Measurements from ENCODE around the gene GDF9. TPM values are rescaled to one million over a fixed set of nuclear protein-coding genes. Genes with fewer than 3 reads are reported as not detected.
"Not testable (repeated sequence)": the region's sequence is repeated elsewhere in the genome, so short reads cannot be mapped to it uniquely, and the experiment has no call there.

Gene GDF9
- total and polyA plus RNA-seq, 2 donors (not counting 3 experiments of a cell fraction or from before 2014, with no cell fraction given), result 0.07 TPM; not detected in 1

DNA sequence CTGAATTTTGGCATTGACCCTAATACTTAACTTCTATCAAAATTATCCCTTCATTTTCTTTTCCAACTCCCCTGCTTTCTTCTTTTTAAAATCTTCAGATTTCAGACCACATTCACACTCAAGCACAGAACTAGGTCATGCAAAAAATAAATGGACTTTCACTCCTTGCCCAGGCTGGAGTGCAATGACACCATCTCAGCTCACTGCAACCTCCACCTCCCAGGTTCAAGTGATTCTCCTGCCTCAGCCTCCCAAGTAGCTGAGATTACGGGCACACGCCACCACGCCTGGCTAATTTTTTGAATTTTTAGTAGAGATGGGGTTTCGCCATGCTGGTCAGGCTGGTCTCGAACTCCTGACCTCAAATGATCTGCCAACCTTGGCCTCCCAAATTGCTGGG, 11.3 kb downstream of the GDF9 start:
- H3K4me1 ChIP-seq (ENCODE audit: control insufficient read depth, extremely low read depth, insufficient read depth, low read length); POLR2A ChIA-PET; DNase-seq (ENCODE audit: low read depth, low spot score); FAIRE-seq; H3K27ac ChIP-seq (ENCODE audit: insufficient read depth, low read depth, low read length); H3K9me3 ChIP-seq (replicated peaks; ENCODE audit: control insufficient read depth, insufficient read depth, low read length); H3K27me3 ChIP-seq (ENCODE audit: control insufficient read depth in 2 of 2, insufficient read depth in 2 of 2, low read length in 2 of 2); H3K79me2 ChIP-seq (ENCODE audit: control insufficient read depth, insufficient read depth, low read length); H3K9ac ChIP-seq (replicated peaks; ENCODE audit: extremely low read depth, insufficient read depth, low read length); dilution Hi-C loops (cut with MboI; ENCODE audit: extremely low pct_ligation_motif_present, low sequenced_read_pairs); H3K9me1 ChIP-seq (replicated peaks; ENCODE audit: control insufficient read depth, extremely low read depth, insufficient read depth, low read length); H3K36me3 ChIP-seq (ENCODE audit: control insufficient read depth in 2 of 2, extremely low read depth in 1 of 2, insufficient read depth in 2 of 2, low read length in 2 of 2); H2AFZ ChIP-seq (ENCODE audit: low read depth, low read length); H3K4me3 ChIP-seq (replicated peaks in 1 of 3; ENCODE audit: insufficient read depth in 1 of 3, low read depth in 1 of 3, low read length in 3 of 3); BruUV-seq (replicated peaks); H4K20me1 ChIP-seq (replicated peaks; ENCODE audit: control insufficient read depth, extremely low read depth, insufficient read depth, low read length); H3K4me2 ChIP-seq (ENCODE audit: insufficient read depth, low read length): not testable (repeated sequence)
- CTCF ChIA-PET, result interaction anchor here (0.8 to 2.2 kb wide), 5 partner anchors 9 to 35 kb away, joined by 3 to 13 read pairs (median 4); no protein-coding TSS in a partner anchor
- intact Hi-C loops (cut with micrococcal nuclease), result loop anchor here (1.0 kb wide), 1 partner anchor 25 kb away; the partner anchor contains the start of gene SHROOM1

DNA sequence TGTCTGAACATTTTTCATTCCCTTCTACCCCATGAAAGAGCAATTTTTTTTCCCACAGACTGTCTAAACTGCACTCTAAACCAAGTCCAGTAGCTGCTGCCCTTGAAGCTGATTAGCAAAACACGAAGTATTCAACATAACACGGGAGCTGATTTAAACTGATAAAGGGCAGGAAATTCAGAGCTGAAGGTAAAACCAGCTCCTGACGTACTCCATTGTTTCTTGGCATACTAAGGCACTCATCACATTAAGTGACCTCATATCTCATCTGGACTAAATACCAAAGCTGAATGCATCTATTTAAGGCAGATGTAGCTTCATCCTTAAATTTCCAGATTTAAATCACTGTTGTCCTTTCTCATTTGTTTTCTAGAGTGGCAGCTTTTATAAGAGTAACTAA, 12.0 kb downstream of the GDF9 start:
- intact Hi-C loops (cut with micrococcal nuclease) (loop anchor here (1.0 kb wide), 1 partner anchor 24 kb away; the partner anchor contains the start of gene SHROOM1), dilution Hi-C loops (cut with MboI; ENCODE audit: extremely low pct_ligation_motif_present, low sequenced_read_pairs) (no loop called here)
- H2AFZ ChIP-seq (ENCODE audit: low read depth, low read length), result no peak overlapping the region
- no peaks in the 10 kb centered on the region for H3K4me1 ChIP-seq (ENCODE audit: control insufficient read depth, extremely low read depth, insufficient read depth, low read length)
- no peaks in the 10 kb centered on the region for H3K36me3 ChIP-seq (ENCODE audit: control insufficient read depth in 2 of 2, extremely low read depth in 1 of 2, insufficient read depth in 2 of 2, low read length in 2 of 2)
- no peak overlapping the region for H3K9ac ChIP-seq (replicated peaks; ENCODE audit: extremely low read depth, insufficient read depth, low read length)
- H3K9me3 ChIP-seq (replicated peaks; ENCODE audit: control insufficient read depth, insufficient read depth, low read length), result no peaks in the 10 kb centered on the region
- no peaks in the 10 kb centered on the region for H3K9me1 ChIP-seq (replicated peaks; ENCODE audit: control insufficient read depth, extremely low read depth, insufficient read depth, low read length)
- no peak overlapping the region for H3K4me3 ChIP-seq (replicated peaks in 1 of 3; ENCODE audit: insufficient read depth in 1 of 3, low read depth in 1 of 3, low read length in 3 of 3)
- no peaks in the 10 kb centered on the region for H4K20me1 ChIP-seq (replicated peaks; ENCODE audit: control insufficient read depth, extremely low read depth, insufficient read depth, low read length)
- no peak overlapping the region for H3K4me2 ChIP-seq (ENCODE audit: insufficient read depth, low read length)
- FAIRE-seq, result peak; percentile 49
- no peak overlapping the region for H3K27ac ChIP-seq (ENCODE audit: insufficient read depth, low read depth, low read length)
- no TSS peak for BruUV-seq (replicated peaks)
- no peaks in the 10 kb centered on the region for H3K79me2 ChIP-seq (ENCODE audit: control insufficient read depth, insufficient read depth, low read length)
- DNase-seq (ENCODE audit: low read depth, low spot score), result peak; percentile 73
- TF ChIP-seq JUN (IDR thresholded peaks at IDR 0.05; ENCODE audit: borderline replicate concordance, insufficient read depth, insufficient read length, low read depth) (peak; percentile 61), POLR2A (IDR thresholded peaks at IDR 0.05; ENCODE audit: low read depth, low read length) (no peak), MYC (IDR thresholded peaks at IDR 0.05; ENCODE audit: low read depth, low read length) (no peak), EZH2 (IDR thresholded peaks at IDR 0.05; ENCODE audit: borderline replicate concordance, low read depth, low read length, severe bottlenecking) (no peak)
- TF ChIP-seq, protein P1, sequence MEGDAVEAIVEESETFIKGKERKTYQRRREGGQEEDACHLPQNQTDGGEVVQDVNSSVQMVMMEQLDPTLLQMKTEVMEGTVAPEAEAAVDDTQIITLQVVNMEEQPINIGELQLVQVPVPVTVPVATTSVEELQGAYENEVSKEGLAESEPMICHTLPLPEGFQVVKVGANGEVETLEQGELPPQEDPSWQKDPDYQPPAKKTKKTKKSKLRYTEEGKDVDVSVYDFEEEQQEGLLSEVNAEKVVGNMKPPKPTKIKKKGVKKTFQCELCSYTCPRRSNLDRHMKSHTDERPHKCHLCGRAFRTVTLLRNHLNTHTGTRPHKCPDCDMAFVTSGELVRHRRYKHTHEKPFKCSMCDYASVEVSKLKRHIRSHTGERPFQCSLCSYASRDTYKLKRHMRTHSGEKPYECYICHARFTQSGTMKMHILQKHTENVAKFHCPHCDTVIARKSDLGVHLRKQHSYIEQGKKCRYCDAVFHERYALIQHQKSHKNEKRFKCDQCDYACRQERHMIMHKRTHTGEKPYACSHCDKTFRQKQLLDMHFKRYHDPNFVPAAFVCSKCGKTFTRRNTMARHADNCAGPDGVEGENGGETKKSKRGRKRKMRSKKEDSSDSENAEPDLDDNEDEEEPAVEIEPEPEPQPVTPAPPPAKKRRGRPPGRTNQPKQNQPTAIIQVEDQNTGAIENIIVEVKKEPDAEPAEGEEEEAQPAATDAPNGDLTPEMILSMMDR (IDR thresholded peaks at IDR 0.05; ENCODE audit: extremely low read depth in 1 of 2, insufficient read depth in 1 of 2, low read depth in 1 of 2, low read length in 2 of 2), result no peak
- no peaks in the 10 kb centered on the region for H3K27me3 ChIP-seq (ENCODE audit: control insufficient read depth in 2 of 2, insufficient read depth in 2 of 2, low read length in 2 of 2)
- ChIA-PET CTCF (interaction anchor here (0.5 to 2.2 kb wide), 14 partner anchors 9 to 105 kb away, joined by 3 to 13 read pairs (median 4); partner anchors contain the start of genes GDF9, SHROOM1 and UQCRQ), POLR2A (interaction anchor here (1.0 kb wide), 1 partner anchor 12 kb away, joined by 4 read pairs; the partner anchor contains the start of genes GDF9 and UQCRQ)

Data from endothelial cell of umbilical vein (primary cell).